ENCODE data around the gene TRA2B. TPM values are rescaled to one million over a fixed set of nuclear protein-coding genes. Genes with fewer than 3 reads are reported as not detected.
A peak's percentile ranks its signal among the peaks of the same experiment; 100 is the strongest.

The TRA2B gene
- total RNA-seq, 2 experiments from 2014 or later = 549 to 585 TPM

GRCh38 chr3:185900228-185900627 lies 37.6 kb downstream of the TRA2B start:
- ATAC-seq (ENCODE audit: poor library complexity) (no peak), DNase-seq (peak in 1 of 14 experiments; percentile 54)
- Mint-ChIP-seq H3K27ac (no peak overlapping the region), H3K36me3 (ENCODE audit: low read depth) (no peaks in the 10 kb centered on the region), H3K27me3 (peaks cover 5% of the 10 kb centered on the region), H3K4me3 (no peak overlapping the region), H3K4me1 (ENCODE audit: low read depth) (no peaks in the 10 kb centered on the region), H3K9me3 (no peaks in the 10 kb centered on the region)
- Histone ChIP-seq H3K4me1 (ENCODE audit: insufficient read depth, low read length) (no peaks in the 10 kb centered on the region), H3K27ac (ENCODE audit: low read depth in 1 of 2, low read length in 2 of 2) (no peak overlapping the region), H3K4me3 (ENCODE audit: low read length) (no peak overlapping the region), H3K27me3 (ENCODE audit: control insufficient read depth in 1 of 2, insufficient read depth in 2 of 2, low read length in 2 of 2) (peaks cover 0 to 2% of the 10 kb centered on the region in 2 experiments), H3K9me3 (ENCODE audit: control insufficient read depth in 1 of 2, insufficient read depth in 1 of 2, low read length in 2 of 2) (peaks cover 0 to 6% of the 10 kb centered on the region in 2 experiments), H3K36me3 (ENCODE audit: insufficient read depth, low read length) (no peaks in the 10 kb centered on the region)
- POLR2A ChIA-PET = no interaction called here
- CTCF ChIA-PET = no interaction called here
- intact Hi-C loops (cut with DNase I, micrococcal nuclease) = no loop called here
- TF ChIP-seq CTCF (IDR thresholded peaks at IDR 0.05) = no peak

- no peaks in the 10 kb centered on the region for H3K36me3 ChIP-seq (ENCODE audit: insufficient read depth, low read length)
- H3K4me1 Mint-ChIP-seq (ENCODE audit: low read depth) = no peaks in the 10 kb centered on the region
- H3K9me3 ChIP-seq (ENCODE audit: control insufficient read depth in 1 of 2, insufficient read depth in 1 of 2, low read length in 2 of 2) = peaks cover 0 to 6% of the 10 kb centered on the region in 2 experiments
- H3K27ac ChIP-seq (ENCODE audit: low read depth in 1 of 2, low read length in 2 of 2) = no peak overlapping the region
- intact Hi-C loops (cut with DNase I, micrococcal nuclease) = no loop called here
- H3K36me3 Mint-ChIP-seq (ENCODE audit: low read depth) = no peaks in the 10 kb centered on the region
- H3K27me3 Mint-ChIP-seq = peaks cover 5% of the 10 kb centered on the region
- CTCF ChIA-PET = interaction anchor here (0.7 kb wide), 1 partner anchor 653 kb away, joined by 3 read pairs; no protein-coding TSS in a partner anchor
- peaks cover 0 to 2% of the 10 kb centered on the region in 2 experiments for H3K27me3 ChIP-seq (ENCODE audit: control insufficient read depth in 1 of 2, insufficient read depth in 2 of 2, low read length in 2 of 2)
- H3K4me3 ChIP-seq (ENCODE audit: low read length) = no peak overlapping the region
- ATAC-seq (ENCODE audit: poor library complexity) (no peak), DNase-seq (no peak)
- no peaks in the 10 kb centered on the region for H3K9me3 Mint-ChIP-seq
- POLR2A ChIA-PET = no interaction called here
- H3K4me1 ChIP-seq (ENCODE audit: insufficient read depth, low read length) = no peaks in the 10 kb centered on the region
- no peak overlapping the region for H3K27ac Mint-ChIP-seq
- no peak for TF ChIP-seq CTCF (IDR thresholded peaks at IDR 0.05)
- H3K4me3 Mint-ChIP-seq = no peak overlapping the region
These were observed 41.2 kb downstream of the TRA2B start for GRCh38 chr3:185896636-185897035.

GRCh38 chr3:185887066-185887465 lies 50.7 kb downstream of the TRA2B start:
- intact Hi-C loops (cut with DNase I, micrococcal nuclease) = no loop called here

More at GRCh38 chr3:185887066-185887465, 50.7 kb downstream of the TRA2B start:
- Histone ChIP-seq H3K9me3 (ENCODE audit: control insufficient read depth in 1 of 2, insufficient read depth in 1 of 2, low read length in 2 of 2) (no peaks in the 10 kb centered on the region), H3K4me3 (ENCODE audit: low read length) (no peak overlapping the region), H3K36me3 (ENCODE audit: insufficient read depth, low read length) (no peaks in the 10 kb centered on the region), H3K27me3 (ENCODE audit: control insufficient read depth in 1 of 2, insufficient read depth in 2 of 2, low read length in 2 of 2) (no peaks in the 10 kb centered on the region), H3K4me1 (ENCODE audit: insufficient read depth, low read length) (no peaks in the 10 kb centered on the region), H3K27ac (ENCODE audit: low read depth in 1 of 2, low read length in 2 of 2) (no peak overlapping the region)
- CTCF ChIA-PET = no interaction called here
- ATAC-seq (ENCODE audit: poor library complexity) (no peak), DNase-seq (no peak)
- no peak overlapping the region for H3K4me3 Mint-ChIP-seq
- no peaks in the 10 kb centered on the region for H3K4me1 Mint-ChIP-seq (ENCODE audit: low read depth)
- POLR2A ChIA-PET = interaction anchor here (0.6 kb wide), 1 partner anchor 22 kb away, joined by 3 read pairs; no protein-coding TSS in a partner anchor
- TF ChIP-seq CTCF (IDR thresholded peaks at IDR 0.05) = no peak
- no peaks in the 10 kb centered on the region for H3K27me3 Mint-ChIP-seq
- H3K36me3 Mint-ChIP-seq (ENCODE audit: low read depth) = no peaks in the 10 kb centered on the region
- no peak overlapping the region for H3K27ac Mint-ChIP-seq
- H3K9me3 Mint-ChIP-seq = no peaks in the 10 kb centered on the region
